Mucosa of descending colon (tissue), 3 donors: ENCODE measurements around the gene CPVL. TPM values are rescaled to one million over a fixed set of nuclear protein-coding genes. Genes with fewer than 3 reads are reported as not detected.

Experiments used
- ATAC-seq: fragments of 200-7000 bp; cut with Tn5 transposase; one replicate; pipeline ENCODE4 v1.9.1; 2020; ENCODE audit warnings: mild to moderate bottlenecking, moderate library complexity
- DNase-seq, 3 donors: peaks; one replicate each; pipeline ENCODE4 v3.0.0-alpha.2; 2020
- H3K36me3 ChIP-seq: fragments of 200-600 bp; one replicate; pipeline ENCODE4 v1.8.0; 2021; ENCODE audit warnings: low read depth, mild to moderate bottlenecking
- H3K4me1 ChIP-seq: fragments of 200-600 bp; one replicate; pipeline ENCODE4 v1.8.0; 2021; ENCODE audit warnings: low read depth, mild to moderate bottlenecking
- H3K4me3 ChIP-seq: fragments of 200-600 bp; one replicate; pipeline ENCODE4 v1.8.0; 2021; ENCODE audit warnings: mild to moderate bottlenecking
- H3K9me3 ChIP-seq: fragments of 200-600 bp; one replicate; pipeline ENCODE4 v1.8.0; 2021; ENCODE audit warnings: mild to moderate bottlenecking
- intact Hi-C, 2 donors: fragments of 100-400 bp; cut with DNase I in 1 of 2; cut with micrococcal nuclease in 1 of 2; formaldehyde crosslinking; loops; one replicate each; pipeline versions ENCODE4 v1.11.0 to v1.11.1; 2022; cut with DNase I, micrococcal nuclease
- total RNA-seq, 3 donors: library from RNA; stranded (reverse); fragmentation: NEBNext Ultra II Directional in 2 of 3; extraction: Animal tissue kit (Norgen Biotek cat#: 25700) in 2 of 3; gene quantifications; one replicate each; pipeline versions ENCODE4 v1.2.1 to v1.2.4, GENCODE V29; 2021 to 2023
- TF ChIP-seq, protein P1 (sequence below): fragments of 200-600 bp; IDR thresholded peaks from one replicate; pipeline ENCODE4 v1.8.0; 2022; ENCODE audit warnings: antibody characterized with exemption, mild to moderate bottlenecking
- donor health status: DM: no; HTN: no; CAD: no; lungs with moderate emphysema.
- donor health status: DM: no; HTN: no; CAD: no.
- donor health status: DM: no; HTN: yes; CAD: no.

CPVL gene
- total RNA-seq, 3 donors from 2014 or later = 8.1 to 20.0 (median 10.5) TPM

GRCh38 chr7:29080803-29081202 lies 65.5 kb downstream of the CPVL start:
- no peak overlapping the region for H3K4me3 ChIP-seq
- no peaks in the 10 kb centered on the region for H3K9me3 ChIP-seq
- no peak for ATAC-seq
- no peaks in the 10 kb centered on the region for H3K4me1 ChIP-seq
- no peak for DNase-seq
- no peaks in the 10 kb centered on the region for H3K36me3 ChIP-seq
- TF ChIP-seq, protein P1, sequence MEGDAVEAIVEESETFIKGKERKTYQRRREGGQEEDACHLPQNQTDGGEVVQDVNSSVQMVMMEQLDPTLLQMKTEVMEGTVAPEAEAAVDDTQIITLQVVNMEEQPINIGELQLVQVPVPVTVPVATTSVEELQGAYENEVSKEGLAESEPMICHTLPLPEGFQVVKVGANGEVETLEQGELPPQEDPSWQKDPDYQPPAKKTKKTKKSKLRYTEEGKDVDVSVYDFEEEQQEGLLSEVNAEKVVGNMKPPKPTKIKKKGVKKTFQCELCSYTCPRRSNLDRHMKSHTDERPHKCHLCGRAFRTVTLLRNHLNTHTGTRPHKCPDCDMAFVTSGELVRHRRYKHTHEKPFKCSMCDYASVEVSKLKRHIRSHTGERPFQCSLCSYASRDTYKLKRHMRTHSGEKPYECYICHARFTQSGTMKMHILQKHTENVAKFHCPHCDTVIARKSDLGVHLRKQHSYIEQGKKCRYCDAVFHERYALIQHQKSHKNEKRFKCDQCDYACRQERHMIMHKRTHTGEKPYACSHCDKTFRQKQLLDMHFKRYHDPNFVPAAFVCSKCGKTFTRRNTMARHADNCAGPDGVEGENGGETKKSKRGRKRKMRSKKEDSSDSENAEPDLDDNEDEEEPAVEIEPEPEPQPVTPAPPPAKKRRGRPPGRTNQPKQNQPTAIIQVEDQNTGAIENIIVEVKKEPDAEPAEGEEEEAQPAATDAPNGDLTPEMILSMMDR = no peak
- intact Hi-C loops = no loop called here

- intact Hi-C loops = no loop called here
- Histone ChIP-seq H3K9me3 (no peaks in the 10 kb centered on the region), H3K4me1 (no peaks in the 10 kb centered on the region), H3K4me3 (no peak overlapping the region), H3K36me3 (no peaks in the 10 kb centered on the region)
- DNase-seq (no peak), ATAC-seq (no peak)
- TF ChIP-seq, protein P1 = no peak
Observed at GRCh38 chr7:29078311-29079260, 67.8 kb downstream of the CPVL start.

DNA sequence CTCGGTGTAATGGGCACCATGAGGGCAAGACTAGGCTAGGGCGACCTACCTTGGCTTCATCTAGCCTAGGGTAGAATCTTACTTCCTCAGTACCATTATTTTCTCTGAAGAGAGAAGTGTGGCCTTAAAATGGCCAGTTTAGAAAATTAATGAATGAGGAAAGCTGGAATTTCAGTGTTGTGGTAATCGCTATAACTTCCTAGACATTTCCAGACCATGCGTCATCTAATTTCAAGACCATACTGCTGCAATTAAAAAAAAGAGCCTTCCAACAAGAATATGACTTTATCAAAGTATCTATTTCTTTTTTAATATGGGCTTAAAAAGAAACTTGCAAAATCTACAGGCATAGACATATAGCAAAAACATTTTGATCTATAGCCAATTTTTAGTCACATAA lies 68.5 kb downstream of the CPVL start:
- Histone ChIP-seq H3K4me3 (no peak overlapping the region), H3K4me1 (no peaks in the 10 kb centered on the region), H3K36me3 (no peaks in the 10 kb centered on the region), H3K9me3 (no peaks in the 10 kb centered on the region)
- DNase-seq = no peak
- TF ChIP-seq, protein P1 = no peak
- no peak for ATAC-seq
- intact Hi-C loops = no loop called here

DNA sequence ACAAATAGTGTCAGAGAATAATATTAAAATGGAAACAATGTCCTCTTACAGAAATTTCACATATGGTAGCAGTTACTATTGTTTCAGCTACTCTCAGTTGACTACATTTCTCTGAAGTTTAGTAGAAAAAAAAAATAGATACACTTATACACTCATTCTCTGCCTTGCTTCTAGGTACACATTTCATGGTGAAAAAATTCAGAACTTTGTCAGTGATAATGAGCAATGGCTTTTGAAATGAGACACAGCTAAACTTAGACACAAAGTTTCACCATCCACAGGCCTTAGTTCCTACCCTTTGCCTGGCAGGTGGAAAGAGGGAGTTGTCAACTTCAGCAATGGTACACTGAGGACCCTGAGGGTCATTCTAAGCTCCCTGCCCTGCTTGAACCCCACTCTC lies 69.2 kb downstream of the CPVL start:
- Histone ChIP-seq H3K36me3 (no peaks in the 10 kb centered on the region), H3K4me1 (no peaks in the 10 kb centered on the region), H3K9me3 (no peaks in the 10 kb centered on the region), H3K4me3 (no peak overlapping the region)
- TF ChIP-seq, protein P1 = no peak
- intact Hi-C loops = no loop called here
- DNase-seq (no peak), ATAC-seq (no peak)

- no peak for ATAC-seq
- TF ChIP-seq, protein P1 = no peak
Observed at GRCh38 chr7:29076631-29077030, 69.7 kb downstream of the CPVL start.

More at GRCh38 chr7:29076631-29077030, 69.7 kb downstream of the CPVL start:
- Histone ChIP-seq H3K4me1 (no peaks in the 10 kb centered on the region), H3K36me3 (no peaks in the 10 kb centered on the region), H3K4me3 (no peak overlapping the region), H3K9me3 (no peaks in the 10 kb centered on the region)
- no peak for DNase-seq
- intact Hi-C loops = no loop called here
